Activated gamma-delta T cell treated with anti-CD3 and anti-CD28 coated beads, Interleukin-2, amount 50 U/mL, for 16 hours (primary cell): ENCODE measurements around the gene ACTA2.
A peak's percentile ranks its signal among the peaks of the same experiment; 100 is the strongest.
"Not testable (repeated sequence)": the region's sequence is repeated elsewhere in the genome, so short reads cannot be mapped to it uniquely, and the experiment has no call there.

Experiments used
- DNase-seq: peaks from one replicate; pipeline ENCODE4 v3.0.0-alpha.2; 2020; ENCODE audit warnings: low read depth

ACTA2 gene

DNA sequence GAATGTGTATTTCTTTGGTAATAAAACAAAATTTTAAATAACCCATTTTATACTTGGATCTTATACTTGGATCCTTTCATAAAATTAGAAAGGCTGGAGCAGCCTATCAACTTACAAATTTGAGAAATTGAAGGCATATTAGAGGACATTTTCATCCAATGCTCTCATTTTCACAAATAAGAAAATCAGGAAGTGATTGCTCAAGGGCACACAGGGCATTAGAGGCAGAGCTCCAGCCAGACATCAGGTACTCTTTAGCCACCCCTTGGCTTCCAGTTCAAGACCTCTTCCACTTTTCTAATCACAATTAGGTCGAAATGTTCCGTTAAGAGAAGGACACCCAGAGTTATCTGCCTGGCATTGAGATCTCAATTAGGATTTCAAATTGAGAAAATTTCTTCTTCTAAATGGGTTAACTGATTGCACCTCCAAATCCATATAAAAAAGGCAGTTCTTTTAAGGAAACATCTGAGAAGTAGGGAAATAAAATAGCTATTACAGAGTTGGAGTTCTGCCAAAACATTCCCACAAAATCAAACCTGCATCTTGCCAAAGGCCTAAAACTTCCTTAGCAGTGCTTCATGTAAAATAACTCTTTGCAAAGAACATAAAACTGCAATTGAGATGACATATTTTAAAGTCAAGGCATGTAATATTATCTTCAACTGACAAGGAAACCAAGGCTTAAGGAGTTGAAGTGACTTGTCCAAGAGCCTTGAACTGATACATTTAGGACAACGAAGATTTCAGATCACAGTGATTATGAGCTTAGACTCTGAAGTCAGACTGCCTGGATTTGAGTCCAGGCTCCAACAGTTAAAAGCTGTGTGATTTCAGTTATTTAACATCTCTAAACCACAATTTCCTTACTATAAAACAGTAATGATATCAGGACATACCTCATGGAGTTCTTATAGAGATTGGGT, 2.4 kb downstream of the ACTA2 start:
- no peak for DNase-seq

DNA sequence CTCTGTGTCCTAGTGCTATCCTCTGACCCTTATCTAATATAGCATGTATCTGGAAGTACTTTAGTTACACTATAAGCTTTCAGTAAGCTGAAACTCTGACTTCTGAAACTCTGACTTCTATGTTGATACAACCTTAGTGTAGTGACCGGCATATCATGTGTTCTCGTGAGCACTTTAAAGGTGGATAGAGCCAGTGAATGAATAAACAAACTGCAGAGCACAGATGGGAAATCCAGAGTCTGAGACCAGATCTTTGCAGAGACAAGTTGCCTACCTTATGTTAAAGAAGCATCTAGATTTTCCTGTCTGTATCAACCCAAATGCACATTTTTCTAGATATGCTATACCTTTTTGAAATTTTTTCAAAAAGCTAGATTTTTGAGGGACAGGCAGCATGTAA, 3.5 kb downstream of the ACTA2 start:
- no peak for DNase-seq

DNA sequence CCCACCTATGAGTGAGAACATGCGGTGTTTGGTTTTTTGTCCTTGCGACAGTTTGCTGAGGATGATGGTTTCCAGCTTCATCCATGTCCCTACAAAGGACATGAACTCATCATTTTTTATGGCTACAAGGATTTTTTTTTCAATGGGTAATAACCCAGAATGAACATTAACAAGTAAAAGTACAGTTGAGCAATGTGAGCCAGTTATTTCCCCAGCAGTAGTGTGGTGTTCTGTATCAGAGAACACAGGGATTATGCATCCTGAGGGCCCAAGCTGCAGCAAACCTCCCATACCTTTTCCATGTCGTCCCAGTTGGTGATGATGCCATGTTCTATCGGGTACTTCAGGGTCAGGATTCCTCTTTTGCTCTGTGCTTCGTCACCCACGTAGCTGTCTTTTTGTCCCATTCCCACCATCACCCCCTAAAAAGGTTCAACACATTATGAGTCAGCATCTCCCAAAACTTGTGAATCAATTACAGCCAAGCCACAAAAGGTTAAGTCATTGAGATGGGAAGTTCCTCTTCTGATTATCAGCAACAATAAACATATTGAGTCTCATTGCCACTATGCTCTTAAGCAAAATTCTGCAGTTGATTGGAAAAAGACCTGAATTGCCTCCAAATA, 5.5 kb downstream of the ACTA2 start:
- no peak for DNase-seq

DNA sequence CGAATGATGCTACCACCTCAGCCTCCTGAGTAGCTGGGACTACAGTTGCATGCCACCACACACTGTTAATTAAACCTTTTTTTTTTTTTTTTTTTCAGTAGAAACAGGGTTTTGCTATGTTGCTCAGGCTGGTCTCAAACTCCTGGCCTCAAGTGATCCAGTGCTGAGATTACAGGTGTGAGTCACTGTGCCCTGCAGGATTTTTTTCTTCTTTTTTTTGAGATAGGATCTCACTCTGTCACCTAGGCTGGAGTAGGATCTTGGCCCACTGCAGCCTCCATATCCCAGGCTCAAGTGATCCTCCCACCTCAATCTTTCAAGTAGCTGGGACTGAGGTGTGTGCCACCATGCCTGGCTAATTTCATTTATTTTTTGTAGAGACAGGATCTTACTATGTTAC, 6.4 kb downstream of the ACTA2 start:
- no peak for DNase-seq

DNA sequence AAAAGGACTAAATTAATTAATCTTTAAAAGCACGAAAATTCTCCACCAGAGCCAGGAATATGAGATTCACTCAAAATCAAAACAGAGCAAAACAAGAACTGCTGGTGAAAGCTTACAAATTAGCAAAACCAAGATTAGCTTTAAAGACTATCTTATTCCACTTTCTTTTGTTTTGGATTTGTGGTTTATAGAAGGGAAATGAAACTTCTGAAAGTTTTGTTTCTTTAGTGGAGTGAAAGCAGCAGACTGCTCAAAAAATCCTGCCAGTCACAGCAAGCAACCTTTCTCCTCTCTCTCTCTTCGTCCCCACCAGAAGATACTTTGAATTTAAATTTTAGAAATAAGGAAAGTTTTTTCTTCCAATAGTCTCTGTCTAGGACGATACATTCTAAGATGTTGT, 7.8 kb downstream of the ACTA2 start:
- DNase-seq = no peak

DNA sequence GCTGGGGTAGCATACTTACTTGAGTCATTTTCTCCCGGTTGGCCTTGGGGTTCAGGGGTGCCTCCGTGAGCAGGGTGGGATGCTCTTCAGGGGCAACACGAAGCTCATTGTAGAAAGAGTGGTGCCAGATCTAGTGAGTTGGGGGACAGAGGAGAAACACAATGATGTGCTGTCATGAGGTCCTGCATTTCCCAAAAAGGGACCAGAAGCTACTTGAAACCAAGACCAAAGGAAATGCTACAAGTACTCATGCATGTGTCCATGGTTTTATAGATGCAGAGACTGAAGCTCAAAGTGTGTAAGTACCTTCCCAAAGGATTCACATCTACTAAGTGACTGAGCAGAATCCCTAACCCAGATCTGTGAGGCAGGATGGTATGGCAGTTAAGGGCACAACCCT, 8.8 kb downstream of the ACTA2 start:
- no peak for DNase-seq

DNA sequence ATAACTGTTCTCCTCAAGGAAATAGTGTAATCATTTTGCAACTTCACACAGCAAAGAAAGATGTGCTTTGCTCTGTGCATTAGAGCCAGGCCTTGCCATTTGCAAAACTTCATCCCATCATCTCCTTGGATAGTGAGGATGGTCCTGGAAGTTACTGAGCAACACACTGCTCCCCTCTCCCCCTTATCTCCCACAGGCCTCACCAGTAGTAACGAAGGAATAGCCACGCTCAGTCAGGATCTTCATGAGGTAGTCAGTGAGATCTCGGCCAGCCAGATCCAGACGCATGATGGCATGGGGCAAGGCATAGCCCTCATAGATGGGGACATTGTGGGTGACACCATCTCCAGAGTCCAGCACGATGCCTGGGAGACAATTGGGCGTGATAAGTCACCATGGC, 11.5 kb downstream of the ACTA2 start:
- no peak for DNase-seq

DNA sequence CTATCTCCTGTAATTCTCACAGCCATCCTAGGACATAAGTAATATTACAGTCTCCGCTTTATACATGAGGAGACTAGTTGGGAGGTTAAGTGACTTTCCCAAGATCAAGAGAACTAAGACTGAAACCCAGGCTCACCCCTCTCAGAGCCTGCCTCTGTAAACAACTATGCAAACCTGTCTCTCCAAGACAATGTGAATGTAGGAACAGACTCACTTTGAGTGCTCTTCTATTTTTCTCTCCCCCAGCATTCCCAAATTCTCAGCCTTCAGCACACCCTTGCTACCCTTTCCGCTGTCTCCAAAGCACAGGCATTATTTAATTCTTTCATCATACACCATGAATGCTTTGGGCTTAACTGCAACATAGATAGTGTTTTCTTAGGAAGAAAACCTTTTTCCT, 13.6 kb downstream of the ACTA2 start:
- no peak for DNase-seq

DNA sequence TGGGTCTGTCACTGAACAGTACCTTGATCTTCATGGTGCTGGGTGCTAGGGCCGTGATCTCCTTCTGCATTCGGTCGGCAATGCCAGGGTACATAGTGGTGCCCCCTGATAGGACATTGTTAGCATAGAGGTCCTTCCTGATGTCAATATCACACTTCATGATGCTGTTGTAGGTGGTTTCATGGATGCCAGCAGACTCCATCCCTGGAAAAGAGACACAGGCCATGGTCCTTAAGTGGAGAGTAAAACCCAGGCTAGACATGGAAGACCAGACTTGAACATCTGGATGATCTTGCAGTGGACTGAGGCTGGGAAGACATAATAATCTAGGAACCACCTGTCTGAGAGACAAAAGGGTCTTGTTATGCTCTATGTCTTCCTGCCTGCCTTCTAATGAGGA, 14.5 kb downstream of the ACTA2 start:
- DNase-seq = no peak

DNA sequence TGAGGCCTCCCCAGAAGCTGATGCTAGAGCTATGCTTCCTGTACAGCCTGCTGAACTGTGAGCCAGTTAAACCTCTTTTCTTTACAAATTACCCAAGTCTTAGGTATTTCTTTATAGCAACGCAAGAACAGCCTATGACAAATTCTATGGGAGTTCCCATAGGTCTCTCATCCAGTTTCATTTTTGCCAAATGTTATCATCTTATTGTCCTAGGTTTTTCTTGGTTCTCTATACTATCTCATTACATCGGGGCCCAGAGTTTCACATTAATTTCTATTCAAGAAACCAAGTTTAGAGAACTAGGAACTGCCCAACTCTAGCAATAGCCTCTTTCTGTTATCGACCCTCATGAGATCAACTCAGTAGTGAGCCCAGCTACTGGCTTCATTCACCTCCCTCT, 15.9 kb downstream of the ACTA2 start:
- DNase-seq = no peak

DNA sequence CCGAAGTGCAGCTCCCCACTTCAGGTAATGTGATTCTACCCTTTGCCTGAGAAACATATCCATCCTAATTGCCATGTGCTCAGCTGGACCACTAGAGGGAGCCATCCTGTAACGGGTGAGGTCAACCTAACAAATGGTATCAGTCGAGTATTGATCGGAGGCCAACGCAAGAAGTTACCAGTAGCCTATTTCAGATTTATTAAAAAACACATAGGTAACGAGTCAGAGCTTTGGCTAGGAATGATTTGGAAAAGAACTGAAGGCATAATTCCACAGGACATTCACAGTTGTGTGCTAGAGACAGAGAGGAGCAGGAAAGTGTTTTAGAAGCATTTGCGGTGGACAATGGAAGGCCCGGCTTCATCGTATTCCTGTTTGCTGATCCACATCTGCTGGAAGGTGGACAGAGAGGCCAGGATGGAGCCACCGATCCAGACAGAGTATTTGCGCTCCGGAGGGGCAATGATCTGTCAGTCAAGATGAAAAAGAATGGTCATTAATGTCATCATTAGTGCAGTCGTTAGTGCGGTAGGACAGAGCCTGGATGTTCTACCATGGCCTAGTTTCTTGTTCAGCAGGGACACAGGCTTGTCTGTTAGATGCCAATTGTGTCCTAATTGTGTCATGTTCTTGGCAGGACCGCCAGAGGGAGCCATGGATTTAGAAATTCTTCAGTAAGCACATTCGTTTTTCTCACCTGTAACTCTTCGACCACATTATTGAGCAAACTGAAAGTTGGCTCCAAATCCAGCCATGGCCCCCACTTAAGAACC, 17.5 kb downstream of the ACTA2 start:
- DNase-seq = peak; percentile 59

DNA sequence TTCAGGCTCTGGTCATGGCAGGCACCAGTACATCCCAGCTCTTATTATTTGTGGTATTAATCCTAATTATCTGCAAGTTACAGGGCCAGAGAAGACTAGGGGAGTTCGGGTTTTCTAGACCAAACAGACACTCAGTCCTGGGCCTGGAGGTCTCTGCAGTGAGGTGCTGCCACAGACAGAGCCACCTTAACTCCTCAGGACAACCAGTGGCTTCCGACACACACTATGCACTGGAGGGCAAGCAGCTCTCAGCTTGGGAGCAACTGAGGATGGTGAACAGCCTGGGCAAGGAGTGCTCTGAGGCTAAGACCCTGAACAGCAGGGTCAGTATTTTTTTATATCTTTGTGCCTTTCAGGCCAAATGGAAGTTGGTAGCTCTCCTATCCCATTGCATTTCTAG, 19.0 kb downstream of the ACTA2 start:
- no peak for DNase-seq

DNA sequence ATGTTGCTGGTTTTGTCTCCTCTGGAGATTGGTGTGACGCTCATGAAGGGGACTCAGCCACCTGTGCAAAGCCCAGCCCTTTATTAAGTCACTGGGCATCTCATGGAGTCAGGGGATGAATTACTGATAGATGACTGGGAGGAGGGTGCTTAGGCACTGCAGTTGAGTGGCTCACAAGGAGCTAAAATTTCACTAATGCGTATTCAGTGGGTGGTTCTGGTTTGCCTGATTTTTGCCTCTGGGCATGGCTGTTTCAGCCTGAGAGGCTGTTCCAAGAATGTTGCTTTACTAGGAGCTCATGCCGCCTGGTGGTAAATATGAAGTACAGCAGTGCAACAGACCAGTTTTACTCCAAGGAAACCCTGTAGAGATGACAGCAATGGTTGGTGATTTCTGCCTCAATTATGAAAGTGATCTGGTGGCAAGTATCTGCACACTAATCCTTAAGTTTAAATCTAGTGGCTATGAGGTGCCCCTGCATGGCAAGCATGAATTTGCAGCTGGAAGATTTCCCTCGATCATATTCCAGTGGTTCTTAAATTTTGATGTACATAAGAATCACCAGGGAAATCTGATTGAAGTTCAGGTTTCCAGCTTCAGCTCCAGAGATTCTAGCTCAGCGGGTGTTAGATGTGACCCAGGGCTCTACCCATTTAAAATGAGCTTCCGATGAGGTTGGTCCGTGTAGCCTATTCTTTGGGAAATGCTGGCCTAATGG, 19.9 kb downstream of the ACTA2 start:
- peak; percentile 7 for DNase-seq

DNA sequence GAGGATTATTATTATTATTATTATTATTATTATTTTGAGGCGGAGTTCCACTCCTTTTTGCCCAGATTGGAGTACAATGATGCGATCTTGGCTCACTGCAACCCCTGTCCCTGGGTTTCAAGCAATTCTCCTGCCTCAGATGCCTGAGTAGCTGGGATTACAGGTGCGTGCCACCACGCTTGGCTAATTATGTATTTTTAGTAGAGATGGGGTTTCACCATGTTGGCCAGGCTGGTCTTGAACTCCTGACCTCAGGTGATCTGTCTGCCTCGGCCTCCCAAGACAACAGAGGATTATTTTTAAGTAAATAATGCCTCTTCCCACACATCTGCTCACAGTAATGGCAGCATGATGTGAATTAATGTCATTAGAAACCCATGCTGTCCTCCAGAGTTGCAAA, 20.5 kb downstream of the ACTA2 start:
- not testable (repeated sequence) for DNase-seq

DNA sequence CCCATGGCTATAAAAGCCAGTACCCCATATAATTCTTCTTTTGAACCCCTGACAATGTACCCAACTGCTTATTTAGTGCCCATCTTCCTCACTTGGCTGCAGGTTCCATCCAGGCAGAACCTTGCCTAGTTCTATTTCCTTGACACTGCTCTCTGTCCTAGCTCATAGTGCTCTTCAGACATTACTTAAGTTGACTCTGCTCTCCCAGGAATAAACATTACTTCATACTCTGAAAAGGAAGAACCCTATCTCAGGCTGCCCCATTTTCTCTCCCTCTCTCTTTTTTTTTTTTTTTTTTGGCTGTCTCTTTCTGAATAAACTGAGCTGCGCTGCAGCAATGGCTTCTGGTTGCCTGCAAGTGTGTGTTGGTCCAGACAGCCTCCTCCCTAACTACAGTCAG, 21.0 kb downstream of the ACTA2 start:
- no peak for DNase-seq

DNA sequence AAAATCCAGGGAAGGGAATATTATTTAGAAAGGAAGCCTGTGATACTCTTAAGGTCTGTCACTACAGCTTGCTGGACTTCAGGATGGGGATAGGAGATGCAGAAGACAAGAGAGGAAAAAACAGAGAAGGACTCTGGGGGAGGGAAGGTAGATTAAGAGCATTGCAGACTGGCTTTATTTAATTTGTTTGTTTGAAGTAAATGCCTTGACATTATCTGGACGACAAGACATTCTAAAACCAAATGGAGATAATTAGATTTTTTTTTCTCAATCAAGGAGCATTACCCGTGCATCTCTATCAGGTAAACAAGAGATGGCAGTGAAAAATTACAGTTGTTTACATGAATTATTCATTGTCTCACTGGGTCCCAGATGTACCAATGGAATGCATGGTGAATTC, 24.3 kb downstream of the ACTA2 start:
- DNase-seq = no peak

DNA sequence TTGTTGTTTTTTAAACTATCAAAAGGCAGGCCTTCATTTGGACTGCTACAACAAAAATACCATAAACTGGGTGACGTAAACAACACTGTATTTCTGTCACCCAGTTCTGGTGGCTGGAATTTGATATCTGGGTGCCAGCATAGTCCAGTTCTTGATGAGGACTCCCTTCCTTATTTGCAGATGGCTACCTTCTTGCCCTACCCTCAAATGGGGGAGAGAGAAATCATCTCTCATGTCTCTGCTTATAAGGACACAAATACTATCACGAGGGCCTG, 25.2 kb downstream of the ACTA2 start:
- no peak for DNase-seq

DNA sequence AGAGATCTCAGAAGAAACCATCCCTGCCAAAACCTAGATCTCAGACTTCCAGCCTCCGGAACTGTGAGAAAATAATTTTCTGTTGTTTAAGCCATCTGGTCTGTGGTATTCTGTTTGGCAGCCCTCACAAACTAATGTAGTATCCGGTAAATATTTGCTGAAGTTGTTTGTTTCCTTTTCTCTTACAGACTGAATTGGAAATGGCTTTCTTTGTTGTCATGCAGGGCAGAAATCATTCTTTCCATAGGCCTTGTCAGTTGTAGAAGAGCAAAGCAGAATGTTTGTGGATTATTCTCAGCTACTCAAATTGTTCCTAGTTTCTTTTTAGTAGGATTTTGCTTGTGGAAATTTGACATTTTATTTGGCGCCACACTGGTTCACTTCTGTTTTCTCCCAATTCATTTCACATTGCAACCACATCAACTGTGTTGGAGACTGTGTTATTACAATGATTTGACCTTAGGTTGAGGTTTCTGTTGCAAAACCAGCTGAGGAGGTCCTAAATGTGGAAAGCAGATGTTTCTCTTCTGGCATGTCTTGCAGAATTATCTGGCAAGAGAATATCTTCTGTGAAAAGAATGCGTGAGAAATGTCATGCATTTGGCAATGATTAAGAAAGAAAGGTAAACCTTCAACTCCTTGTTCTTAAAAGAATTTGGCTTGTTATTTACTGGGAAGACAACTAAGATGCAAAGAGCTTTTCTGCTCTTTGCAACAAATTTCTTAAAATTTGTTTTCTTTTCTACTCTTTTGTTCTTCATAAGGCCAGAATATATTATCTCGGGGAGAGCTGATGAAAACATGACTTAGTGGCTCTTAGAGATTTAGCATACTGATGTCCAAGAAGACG, 25.8 kb downstream of the ACTA2 start:
- no peak for DNase-seq

DNA sequence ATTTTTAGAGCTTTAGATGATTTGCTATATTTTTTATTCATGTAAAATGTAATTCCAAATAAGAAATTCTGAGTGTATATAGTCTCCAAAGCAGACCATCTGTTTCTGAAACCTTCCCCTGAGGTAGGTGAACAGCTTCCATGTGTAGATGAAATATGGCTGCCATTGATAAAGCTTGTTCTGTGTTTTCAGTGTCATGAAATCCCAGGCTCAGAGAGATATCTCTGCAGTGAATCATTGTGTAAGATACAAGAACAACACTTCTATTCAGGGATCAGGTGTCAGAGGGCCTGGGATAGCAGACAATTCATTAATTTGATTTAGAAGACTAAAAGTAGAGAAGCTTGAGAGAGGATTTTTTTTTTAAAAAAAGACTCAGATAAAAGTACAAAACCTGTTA, 29.1 kb downstream of the ACTA2 start:
- no peak for DNase-seq

DNA sequence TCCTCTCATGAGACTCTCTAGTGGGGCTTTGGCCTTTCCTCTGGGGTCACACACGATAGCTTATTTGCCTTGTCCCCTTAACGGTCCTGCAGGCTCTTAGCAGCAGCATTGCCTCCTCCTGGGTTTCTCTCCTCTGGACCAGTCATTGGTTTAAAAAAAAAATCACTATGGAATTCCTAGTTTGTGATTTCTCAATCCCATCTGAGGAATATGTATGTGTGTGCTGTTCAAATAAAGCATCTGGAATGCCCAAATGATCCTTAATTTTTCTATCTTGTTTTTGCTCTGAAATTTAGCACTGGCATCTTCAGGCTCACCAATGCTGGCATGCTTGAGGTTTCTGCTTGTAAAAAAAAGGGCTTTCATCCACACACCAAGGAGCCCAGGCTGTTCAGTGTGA, 30.5 kb downstream of the ACTA2 start:
- DNase-seq = no peak

DNA sequence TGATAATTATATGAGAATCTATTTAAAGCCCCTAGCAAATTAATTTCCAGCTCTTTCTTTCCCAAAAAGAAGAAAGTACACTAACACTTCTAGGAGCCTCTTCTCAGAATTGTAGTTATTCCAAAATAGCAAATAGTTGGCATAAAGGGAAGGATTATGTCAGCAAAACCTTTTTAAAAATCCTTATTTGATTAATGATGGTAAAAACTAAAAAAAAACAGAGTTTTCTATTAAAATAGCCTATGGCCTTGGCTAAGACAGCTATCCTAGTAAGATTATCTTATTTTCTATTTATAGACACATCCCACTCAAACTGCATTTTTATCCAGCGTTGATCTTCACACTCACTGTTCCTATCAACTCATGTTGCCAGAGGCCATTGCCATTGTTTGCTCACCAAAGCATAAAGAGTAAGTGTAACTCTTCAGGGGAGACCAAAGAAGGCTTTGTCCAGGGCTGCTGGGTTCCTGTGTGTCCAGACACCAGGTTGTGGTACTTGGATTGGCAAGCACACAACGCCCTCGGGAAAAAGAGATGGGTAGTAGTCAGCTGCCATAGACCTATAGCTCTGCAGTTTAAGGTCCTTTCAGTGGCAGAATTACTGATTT, 31.5 kb downstream of the ACTA2 start:
- no peak for DNase-seq
